ENCODE data around the gene SLC23A1.

DNA sequence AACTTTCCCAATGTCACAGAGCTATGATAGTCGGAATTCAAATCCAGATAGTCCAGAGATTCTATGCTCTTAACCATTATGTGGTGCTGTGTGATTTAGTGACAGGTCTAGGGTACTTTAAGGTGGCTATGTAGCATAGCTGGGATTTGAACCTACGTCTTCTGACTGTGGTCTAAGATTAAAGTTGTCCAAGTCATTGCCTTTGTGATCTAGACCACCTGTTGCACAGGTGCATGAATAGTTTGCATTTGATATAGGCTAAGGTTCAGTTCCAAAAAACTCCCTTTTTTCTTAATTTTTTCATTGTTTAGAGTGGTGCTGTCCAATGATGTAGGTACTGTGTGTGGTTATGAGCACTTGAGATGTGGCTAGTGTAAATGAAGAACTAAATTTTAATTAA lies 38.9 kb downstream of the SLC23A1 start:
- TF ChIP-seq, protein P1, sequence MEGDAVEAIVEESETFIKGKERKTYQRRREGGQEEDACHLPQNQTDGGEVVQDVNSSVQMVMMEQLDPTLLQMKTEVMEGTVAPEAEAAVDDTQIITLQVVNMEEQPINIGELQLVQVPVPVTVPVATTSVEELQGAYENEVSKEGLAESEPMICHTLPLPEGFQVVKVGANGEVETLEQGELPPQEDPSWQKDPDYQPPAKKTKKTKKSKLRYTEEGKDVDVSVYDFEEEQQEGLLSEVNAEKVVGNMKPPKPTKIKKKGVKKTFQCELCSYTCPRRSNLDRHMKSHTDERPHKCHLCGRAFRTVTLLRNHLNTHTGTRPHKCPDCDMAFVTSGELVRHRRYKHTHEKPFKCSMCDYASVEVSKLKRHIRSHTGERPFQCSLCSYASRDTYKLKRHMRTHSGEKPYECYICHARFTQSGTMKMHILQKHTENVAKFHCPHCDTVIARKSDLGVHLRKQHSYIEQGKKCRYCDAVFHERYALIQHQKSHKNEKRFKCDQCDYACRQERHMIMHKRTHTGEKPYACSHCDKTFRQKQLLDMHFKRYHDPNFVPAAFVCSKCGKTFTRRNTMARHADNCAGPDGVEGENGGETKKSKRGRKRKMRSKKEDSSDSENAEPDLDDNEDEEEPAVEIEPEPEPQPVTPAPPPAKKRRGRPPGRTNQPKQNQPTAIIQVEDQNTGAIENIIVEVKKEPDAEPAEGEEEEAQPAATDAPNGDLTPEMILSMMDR (IDR thresholded peaks at IDR 0.05): no peak
- no peak for TF ChIP-seq POLR2A (IDR thresholded peaks at IDR 0.05)

Measured in uterus (tissue), 2 donors.